GM13977 (cell line): Measurements from ENCODE around the gene IKZF4.

Source experiments
- DNase-seq: peaks from one replicate; pipeline ENCODE4 v3.0.0; 2012; ENCODE audit warnings: low spot score
- in situ Hi-C: fragments of 300-500 bp; cut with MboI; formaldehyde crosslinking; loops from one replicate; pipeline ENCODE4 v1.12.0; 2022; ENCODE audit warnings: low sequenced_read_pairs, low pct_unique_long_range_greater_than_20kb, mixed read lengths, inconsistent platforms; ENCODE audit not compliant: unreplicated experiment
- TF ChIP-seq, protein P1 (sequence below): IDR thresholded peaks from 2 replicates; pipeline ENCODE4 v1.5.1; 2012; ENCODE audit warnings: mild to moderate bottlenecking, control low read depth; ENCODE audit not compliant: insufficient read depth; ENCODE audit errors: extremely low read depth, missing control alignments

The IKZF4 gene

DNA sequence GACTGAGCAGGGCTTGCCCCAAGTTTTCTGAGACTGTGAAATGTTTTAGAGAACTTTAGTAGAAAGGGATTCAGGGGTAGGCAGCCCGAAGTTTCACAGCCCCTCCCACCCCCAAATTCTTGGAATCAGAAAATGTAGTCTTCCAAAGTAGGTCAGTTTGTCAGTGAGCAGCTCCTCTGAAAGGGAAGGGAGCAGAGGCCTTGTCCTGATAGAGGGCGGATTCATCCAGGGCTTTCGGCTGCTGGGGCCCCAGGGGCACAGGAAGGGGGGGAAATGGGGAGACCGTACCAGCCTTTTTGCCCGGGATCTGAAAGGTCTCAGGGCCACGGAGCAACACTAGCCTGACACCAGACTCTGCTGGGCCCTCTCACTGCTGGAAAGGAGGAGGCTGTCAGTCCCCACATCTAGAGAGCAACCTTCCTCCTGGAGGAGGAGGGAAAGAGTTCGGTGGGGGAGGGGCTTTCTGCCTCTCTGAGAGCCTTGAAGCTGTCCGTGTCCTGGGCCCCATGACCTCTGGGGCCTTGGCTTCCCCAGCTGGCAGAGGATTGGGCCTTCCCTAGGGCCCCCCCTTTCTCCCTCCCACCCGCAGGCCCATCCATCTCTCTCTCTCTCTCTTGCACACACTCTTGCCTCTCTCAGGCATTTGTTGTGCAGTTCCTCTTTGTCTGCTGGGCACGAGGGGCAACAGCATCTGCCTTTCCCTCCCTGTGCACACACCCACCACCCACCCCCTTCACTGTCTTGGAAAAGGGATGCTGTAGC lies at the start of gene IKZF4:
Gene IKZF4, plus strand, starts transcription at position 621 of the 762 bp plus-strand sequence. CDS start 451 bp downstream, outside the sequence.
- in situ Hi-C loops = no loop called here
- no peak for DNase-seq

DNA sequence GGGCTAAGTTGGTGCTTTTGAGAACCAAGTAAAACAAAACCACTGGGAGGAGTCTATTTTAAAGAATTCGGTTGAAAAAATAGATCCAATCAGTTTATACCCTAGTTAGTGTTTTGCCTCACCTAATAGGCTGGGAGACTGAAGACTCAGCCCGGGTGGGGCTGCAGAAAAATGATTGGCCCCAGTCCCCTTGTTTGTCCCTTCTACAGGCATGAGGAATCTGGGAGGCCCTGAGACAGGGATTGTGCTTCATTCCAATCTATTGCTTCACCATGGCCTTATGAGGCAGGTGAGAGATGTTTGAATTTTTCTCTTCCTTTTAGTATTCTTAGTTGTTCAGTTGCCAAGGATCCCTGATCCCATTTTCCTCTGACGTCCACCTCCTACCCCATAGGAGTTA lies 48.8 kb upstream of the IKZF4 start:
- TF ChIP-seq, protein P1, sequence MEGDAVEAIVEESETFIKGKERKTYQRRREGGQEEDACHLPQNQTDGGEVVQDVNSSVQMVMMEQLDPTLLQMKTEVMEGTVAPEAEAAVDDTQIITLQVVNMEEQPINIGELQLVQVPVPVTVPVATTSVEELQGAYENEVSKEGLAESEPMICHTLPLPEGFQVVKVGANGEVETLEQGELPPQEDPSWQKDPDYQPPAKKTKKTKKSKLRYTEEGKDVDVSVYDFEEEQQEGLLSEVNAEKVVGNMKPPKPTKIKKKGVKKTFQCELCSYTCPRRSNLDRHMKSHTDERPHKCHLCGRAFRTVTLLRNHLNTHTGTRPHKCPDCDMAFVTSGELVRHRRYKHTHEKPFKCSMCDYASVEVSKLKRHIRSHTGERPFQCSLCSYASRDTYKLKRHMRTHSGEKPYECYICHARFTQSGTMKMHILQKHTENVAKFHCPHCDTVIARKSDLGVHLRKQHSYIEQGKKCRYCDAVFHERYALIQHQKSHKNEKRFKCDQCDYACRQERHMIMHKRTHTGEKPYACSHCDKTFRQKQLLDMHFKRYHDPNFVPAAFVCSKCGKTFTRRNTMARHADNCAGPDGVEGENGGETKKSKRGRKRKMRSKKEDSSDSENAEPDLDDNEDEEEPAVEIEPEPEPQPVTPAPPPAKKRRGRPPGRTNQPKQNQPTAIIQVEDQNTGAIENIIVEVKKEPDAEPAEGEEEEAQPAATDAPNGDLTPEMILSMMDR = no peak
- in situ Hi-C loops = no loop called here
- DNase-seq = no peak

More for the DNA sequence above, at the start of gene IKZF4:
- TF ChIP-seq, protein P1 = no peak

GRCh38 chr12:55972456-55972855 lies 48.4 kb upstream of the IKZF4 start:
- TF ChIP-seq, protein P1 = no peak
- DNase-seq = no peak
- in situ Hi-C loops = no loop called here

GRCh38 chr12:55972911-55973598 lies 47.8 kb upstream of the IKZF4 start:
- in situ Hi-C loops = no loop called here
- no peak for DNase-seq
- TF ChIP-seq, protein P1 = no peak

DNA sequence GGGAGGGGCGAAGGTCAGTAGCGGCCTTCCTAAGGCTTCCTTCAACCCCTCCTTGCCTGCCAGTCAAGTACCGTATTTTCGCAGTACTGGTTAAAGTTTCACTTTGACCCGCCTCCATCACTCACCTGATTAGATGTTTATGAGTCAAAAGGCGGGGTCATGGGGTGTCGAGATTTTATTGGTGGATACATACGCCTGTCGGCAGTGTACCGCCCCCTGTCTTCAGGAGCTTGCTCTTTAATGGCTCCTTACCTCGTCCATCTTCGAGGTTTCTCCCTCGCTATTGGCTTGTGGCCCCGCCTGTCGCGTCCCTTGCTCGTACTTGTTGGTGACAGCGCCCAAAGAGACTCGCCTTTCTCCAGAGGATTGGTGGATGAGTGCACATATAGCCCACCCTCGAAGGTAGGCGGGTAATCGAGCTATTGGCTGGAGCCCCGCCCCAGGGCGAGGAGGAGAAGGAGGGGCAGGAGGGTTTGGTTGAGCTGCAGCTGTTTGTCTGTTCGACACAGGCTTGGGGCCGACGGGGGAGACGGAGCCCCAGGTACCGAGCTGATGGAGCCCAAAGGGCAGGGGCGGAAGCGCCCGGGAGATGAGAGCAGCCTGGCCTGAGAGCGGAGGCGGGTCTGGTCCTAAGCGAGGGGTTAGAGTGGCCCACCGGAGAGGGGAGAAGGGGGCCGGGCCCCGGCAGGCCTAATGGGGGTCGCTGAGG lies 47.1 kb upstream of the IKZF4 start, which contains the start of gene RAB5B:
Gene RAB5B, plus strand, starts transcription at position 480 of the 709 bp plus-strand sequence. CDS start 12,883 bp downstream, outside the sequence.
- peak; percentile 96 for DNase-seq
- TF ChIP-seq, protein P1 = no peak
- in situ Hi-C loops = no loop called here

DNA sequence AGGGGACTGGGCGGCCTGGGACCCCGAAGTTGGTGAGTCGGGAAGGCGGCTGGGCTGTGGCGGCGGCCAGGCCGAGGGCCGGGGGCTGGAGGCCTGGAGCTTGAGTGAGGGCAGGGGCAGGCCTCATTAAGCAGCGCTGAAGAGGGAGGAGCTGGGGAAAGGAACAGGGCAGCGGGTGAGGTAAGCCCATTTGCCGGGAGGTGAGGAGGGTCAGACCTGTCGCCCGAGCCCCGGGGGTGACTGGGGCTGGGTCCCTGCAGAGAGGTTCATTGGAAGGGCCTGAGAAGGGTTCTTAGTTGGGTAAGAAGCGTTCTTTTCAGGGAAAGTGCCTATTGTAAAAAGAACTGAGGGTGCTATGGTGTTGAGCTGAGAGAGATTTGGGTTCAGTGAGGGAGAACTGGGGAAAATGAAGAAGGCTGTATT lies 46.5 kb upstream of the IKZF4 start:
- in situ Hi-C loops = no loop called here
- peak; percentile 45 for DNase-seq
- TF ChIP-seq, protein P1 = no peak
